Measurements from ENCODE around the gene CHERP. TPM values are rescaled to one million over a fixed set of nuclear protein-coding genes. Genes with fewer than 3 reads are reported as not detected.
A peak's percentile ranks its signal among the peaks of the same experiment; 100 is the strongest.
"Not testable (repeated sequence)": the region's sequence is repeated elsewhere in the genome, so short reads cannot be mapped to it uniquely, and the experiment has no call there.

CHERP gene
- total RNA-seq, 1 donor from 2014 or later, result 32.6 TPM

DNA sequence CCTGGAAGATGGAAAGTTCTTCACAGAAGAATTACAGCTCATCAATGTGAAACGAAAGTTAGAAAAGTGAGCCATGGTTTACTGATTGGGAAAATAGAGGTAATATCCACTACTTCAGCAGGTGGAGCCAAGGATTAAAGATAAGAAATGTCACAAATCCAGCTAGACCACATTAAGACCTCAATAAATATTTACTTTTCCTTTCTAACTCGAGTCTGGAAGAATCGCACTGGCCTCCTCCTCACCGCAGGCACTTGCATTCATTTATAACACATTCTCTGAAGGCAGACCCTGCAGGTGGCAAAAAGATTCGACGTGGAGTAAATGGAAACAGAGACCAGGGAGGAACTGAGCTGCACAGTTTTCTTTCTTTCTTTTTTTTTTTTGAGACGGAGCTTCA, 22.6 kb upstream of the CHERP start:
- Mint-ChIP-seq H3K27me3 (ENCODE audit: low read depth) (no peaks in the 10 kb centered on the region), H3K4me3 (ENCODE audit: unreplicated experiment) (no peak overlapping the region), H3K36me3 (ENCODE audit: low read depth) (peaks cover 46% of the 10 kb centered on the region), H3K9me3 (ENCODE audit: low read depth) (no peaks in the 10 kb centered on the region), H3K27ac (ENCODE audit: unreplicated experiment) (no peak overlapping the region), H3K4me1 (ENCODE audit: low read depth) (peaks cover 14% of the 10 kb centered on the region)
- DNase-seq (ENCODE audit: low spot score), result no peak
- TF ChIP-seq, protein P1, sequence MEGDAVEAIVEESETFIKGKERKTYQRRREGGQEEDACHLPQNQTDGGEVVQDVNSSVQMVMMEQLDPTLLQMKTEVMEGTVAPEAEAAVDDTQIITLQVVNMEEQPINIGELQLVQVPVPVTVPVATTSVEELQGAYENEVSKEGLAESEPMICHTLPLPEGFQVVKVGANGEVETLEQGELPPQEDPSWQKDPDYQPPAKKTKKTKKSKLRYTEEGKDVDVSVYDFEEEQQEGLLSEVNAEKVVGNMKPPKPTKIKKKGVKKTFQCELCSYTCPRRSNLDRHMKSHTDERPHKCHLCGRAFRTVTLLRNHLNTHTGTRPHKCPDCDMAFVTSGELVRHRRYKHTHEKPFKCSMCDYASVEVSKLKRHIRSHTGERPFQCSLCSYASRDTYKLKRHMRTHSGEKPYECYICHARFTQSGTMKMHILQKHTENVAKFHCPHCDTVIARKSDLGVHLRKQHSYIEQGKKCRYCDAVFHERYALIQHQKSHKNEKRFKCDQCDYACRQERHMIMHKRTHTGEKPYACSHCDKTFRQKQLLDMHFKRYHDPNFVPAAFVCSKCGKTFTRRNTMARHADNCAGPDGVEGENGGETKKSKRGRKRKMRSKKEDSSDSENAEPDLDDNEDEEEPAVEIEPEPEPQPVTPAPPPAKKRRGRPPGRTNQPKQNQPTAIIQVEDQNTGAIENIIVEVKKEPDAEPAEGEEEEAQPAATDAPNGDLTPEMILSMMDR (IDR thresholded peaks at IDR 0.05), result no peak

DNA sequence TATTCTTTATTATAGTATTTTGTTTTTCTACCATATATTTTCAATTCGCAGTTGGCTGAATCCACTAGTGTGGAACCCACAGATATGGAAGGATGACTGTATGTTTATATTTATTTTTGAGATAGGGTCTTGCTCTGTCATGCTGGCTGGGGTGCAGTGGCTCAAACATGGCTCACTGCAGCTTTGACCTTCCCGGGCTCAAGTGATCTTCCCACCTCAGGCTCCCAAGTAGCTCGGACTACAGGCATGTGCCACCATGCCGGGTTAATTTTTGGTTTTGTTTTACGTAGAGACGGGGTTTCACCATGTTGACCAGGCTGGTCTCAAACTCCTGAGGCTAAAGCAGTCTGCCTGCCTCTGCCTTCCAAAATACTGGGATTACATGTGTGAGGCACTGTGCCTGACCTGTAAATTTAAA, 20.4 kb upstream of the CHERP start:
- no peak overlapping the region for H3K27ac Mint-ChIP-seq (ENCODE audit: unreplicated experiment)

DNA sequence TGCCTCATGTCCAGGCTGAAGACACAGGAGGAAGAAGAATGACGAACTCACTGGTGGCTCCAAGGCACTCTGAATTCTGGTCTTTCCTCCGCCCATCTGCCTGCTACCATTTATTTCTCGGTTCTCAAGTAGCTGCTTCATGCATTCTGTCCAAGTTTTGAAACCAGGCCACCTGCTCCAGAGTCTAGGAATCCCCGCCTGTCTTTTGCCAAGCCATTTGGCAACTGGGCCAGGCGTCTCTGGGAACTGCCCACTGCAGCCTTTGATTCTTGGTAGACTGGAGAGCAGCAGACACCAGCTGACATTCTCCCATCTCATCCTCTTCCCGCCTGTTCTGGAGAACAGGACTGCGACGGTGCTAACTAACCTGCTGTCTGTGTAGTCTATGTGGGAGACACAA, 19.1 kb upstream of the CHERP start:
- H3K27ac Mint-ChIP-seq (ENCODE audit: unreplicated experiment), result peak overlapping the region; percentile 41
- H3K4me3 Mint-ChIP-seq (ENCODE audit: unreplicated experiment), result no peak overlapping the region
- H3K36me3 Mint-ChIP-seq (ENCODE audit: low read depth), result peaks cover 41% of the 10 kb centered on the region
- DNase-seq (ENCODE audit: low spot score), result no peak
- no peaks in the 10 kb centered on the region for H3K9me3 Mint-ChIP-seq (ENCODE audit: low read depth)
- no peaks in the 10 kb centered on the region for H3K4me1 Mint-ChIP-seq (ENCODE audit: low read depth)
- TF ChIP-seq, protein P1 (IDR thresholded peaks at IDR 0.05), result no peak
- H3K27me3 Mint-ChIP-seq (ENCODE audit: low read depth), result no peaks in the 10 kb centered on the region

More for the DNA sequence above, 20.4 kb upstream of the CHERP start:
- H3K9me3 Mint-ChIP-seq (ENCODE audit: low read depth), result no peaks in the 10 kb centered on the region
- TF ChIP-seq, protein P1 (IDR thresholded peaks at IDR 0.05), result no peak
- H3K27me3 Mint-ChIP-seq (ENCODE audit: low read depth), result no peaks in the 10 kb centered on the region
- H3K4me1 Mint-ChIP-seq (ENCODE audit: low read depth), result no peaks in the 10 kb centered on the region
- H3K36me3 Mint-ChIP-seq (ENCODE audit: low read depth), result peaks cover 44% of the 10 kb centered on the region
- H3K4me3 Mint-ChIP-seq (ENCODE audit: unreplicated experiment), result no peak overlapping the region
- DNase-seq (ENCODE audit: low spot score), result no peak

DNA sequence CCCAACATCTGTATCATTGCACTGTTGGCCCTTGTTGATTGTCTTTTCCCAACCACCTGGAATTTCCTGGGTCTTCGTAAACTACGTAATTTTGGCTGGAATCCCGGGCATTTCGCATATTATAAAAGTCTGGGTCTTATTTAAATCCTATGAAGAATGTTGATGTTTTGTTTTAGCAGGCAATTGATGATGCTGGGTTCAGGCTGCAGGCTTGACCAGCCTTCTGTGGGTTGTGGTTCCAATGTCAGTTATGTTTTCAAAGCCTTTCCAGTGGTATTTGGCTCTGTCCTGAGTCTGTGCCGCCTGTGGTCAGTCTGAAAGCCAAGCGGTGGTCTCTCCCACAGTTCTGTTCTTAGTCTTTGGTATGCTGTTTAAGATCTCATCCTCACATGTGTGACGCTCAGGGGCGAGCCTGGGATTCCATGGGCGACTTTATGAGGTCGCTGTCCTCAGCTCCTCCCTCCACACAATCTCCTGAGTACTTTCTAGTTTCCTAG, 17.6 kb upstream of the CHERP start:
- no peaks in the 10 kb centered on the region for H3K4me1 Mint-ChIP-seq (ENCODE audit: low read depth)
- H3K27me3 Mint-ChIP-seq (ENCODE audit: low read depth), result no peaks in the 10 kb centered on the region
- DNase-seq (ENCODE audit: low spot score), result no peak
- H3K9me3 Mint-ChIP-seq (ENCODE audit: low read depth), result no peaks in the 10 kb centered on the region
- peaks cover 42% of the 10 kb centered on the region for H3K36me3 Mint-ChIP-seq (ENCODE audit: low read depth)
- TF ChIP-seq, protein P1 (IDR thresholded peaks at IDR 0.05), result no peak
- no peak overlapping the region for H3K4me3 Mint-ChIP-seq (ENCODE audit: unreplicated experiment)
- no peak overlapping the region for H3K27ac Mint-ChIP-seq (ENCODE audit: unreplicated experiment)

DNA sequence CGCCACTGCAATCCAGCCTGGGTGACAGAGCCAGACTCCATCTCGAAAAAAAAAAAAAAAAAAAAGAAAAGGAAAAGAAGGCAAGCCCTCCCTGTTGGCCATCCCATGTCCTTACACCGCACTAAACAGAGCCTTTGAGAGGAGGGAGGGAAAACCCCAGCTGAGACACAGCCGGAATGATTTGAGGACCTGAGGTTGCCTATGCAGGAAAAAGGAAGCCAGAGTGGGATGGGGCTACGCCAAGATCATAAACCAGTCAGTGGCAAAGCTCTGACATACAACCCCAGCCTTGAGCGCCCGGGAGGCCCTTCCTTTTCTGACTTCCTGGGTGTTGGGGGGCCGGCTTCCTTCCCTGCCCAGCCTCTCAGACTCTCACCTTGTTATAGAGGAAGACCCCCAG, 12.5 kb upstream of the CHERP start:
- no peak for DNase-seq (ENCODE audit: low spot score)
- H3K4me1 Mint-ChIP-seq (ENCODE audit: low read depth), result no peaks in the 10 kb centered on the region
- peaks cover 35% of the 10 kb centered on the region for H3K36me3 Mint-ChIP-seq (ENCODE audit: low read depth)
- H3K4me3 Mint-ChIP-seq (ENCODE audit: unreplicated experiment), result no peak overlapping the region
- TF ChIP-seq, protein P1 (IDR thresholded peaks at IDR 0.05), result no peak
- no peaks in the 10 kb centered on the region for H3K27me3 Mint-ChIP-seq (ENCODE audit: low read depth)
- H3K27ac Mint-ChIP-seq (ENCODE audit: unreplicated experiment), result no peak overlapping the region
- no peaks in the 10 kb centered on the region for H3K9me3 Mint-ChIP-seq (ENCODE audit: low read depth)

DNA sequence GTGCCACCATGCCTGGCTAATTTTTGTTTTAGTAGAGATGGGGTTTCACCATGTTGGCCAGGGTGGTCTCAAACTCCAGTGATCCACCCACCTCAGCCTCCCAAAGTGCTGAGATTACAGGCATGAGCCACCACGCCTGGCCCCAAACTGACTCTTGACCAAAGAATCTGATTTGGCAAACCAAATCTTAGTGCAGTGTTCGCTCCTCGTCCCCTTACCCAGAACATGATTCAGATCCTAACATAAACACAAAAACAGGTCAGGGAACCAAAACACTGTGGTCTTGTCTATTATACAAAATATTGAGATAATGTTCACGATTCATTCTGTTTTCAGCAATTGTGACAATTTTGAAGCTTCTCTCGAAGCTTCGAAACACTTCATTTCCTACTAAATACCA, 9.7 kb upstream of the CHERP start:
- H3K27ac Mint-ChIP-seq (ENCODE audit: unreplicated experiment); DNase-seq (ENCODE audit: low spot score); H3K4me1 Mint-ChIP-seq (ENCODE audit: low read depth); H3K9me3 Mint-ChIP-seq (ENCODE audit: low read depth); H3K27me3 Mint-ChIP-seq (ENCODE audit: low read depth); H3K4me3 Mint-ChIP-seq (ENCODE audit: unreplicated experiment): not testable (repeated sequence)
- peaks cover 30% of the 10 kb centered on the region for H3K36me3 Mint-ChIP-seq (ENCODE audit: low read depth)
